HG03520 (cell line): Measurements from ENCODE around the gene CLDND2.

ENCODE experiments used
- ATAC-seq: cut with Tn5 transposase; IDR thresholded peaks from one replicate; pipeline ENCODE4 v1.9.1; 2021; ENCODE audit warnings: mild to moderate bottlenecking, moderate library complexity; ENCODE audit not compliant: unreplicated experiment

Gene CLDND2

DNA sequence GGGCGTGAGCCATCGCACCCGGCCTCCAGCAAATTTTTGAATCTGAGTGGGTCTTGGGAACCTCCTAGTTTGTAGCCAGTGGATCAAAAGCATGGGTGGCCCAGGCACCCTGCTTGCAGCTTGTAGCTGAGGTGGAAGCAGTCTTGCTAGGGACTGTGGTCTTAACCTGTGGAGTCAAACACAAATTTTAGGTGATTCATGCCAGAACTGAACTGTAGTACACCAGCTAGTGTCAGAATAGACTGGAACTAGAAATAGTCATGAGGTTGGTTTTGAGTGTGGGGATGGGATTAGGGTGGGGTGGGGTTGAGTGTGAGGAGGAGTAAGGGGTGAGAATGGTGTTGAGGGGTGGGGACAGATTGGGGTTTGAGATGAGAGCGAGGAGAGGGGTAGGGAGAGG is 13.2 kb upstream of the CLDND2 start:
- no peak for ATAC-seq

DNA sequence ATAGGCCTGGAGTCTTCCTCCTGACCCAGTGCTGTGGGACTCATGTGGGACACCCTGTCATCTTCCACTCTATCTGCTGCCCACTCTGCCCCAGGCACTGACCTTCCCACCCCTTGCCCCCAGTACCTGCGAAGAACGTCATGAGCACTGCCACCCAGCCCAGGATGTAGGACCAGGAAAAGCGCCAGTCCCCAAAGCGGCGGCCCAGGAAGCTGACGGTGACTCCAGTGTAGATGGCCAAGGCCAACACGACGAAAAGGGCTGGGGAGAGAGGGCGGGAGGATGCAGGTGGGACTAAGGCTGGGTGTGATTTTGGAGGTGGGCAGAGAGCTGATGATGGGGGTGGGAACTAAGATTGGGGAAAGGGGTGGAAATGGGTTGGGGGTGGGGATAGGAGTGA is 11.6 kb upstream of the CLDND2 start:
- ATAC-seq = no peak

DNA sequence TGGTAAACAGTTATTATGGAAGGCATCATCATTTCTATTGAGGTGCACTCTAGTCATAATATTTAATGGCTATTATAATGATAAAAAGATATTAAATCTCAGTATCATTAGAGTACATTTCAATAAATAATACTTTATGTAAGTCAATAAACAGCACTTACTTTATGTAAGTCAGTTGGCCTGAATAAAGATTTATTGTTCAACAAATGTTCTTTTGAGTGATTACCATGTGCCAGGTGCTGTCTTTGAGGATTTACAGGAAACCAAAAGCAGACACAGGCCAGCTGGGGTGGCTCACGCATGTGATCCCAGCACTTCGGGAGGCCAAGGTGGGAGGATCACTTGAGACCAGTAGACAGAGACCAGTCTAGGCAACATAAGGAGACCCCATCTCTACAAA is 8.6 kb upstream of the CLDND2 start:
- no peak for ATAC-seq

DNA sequence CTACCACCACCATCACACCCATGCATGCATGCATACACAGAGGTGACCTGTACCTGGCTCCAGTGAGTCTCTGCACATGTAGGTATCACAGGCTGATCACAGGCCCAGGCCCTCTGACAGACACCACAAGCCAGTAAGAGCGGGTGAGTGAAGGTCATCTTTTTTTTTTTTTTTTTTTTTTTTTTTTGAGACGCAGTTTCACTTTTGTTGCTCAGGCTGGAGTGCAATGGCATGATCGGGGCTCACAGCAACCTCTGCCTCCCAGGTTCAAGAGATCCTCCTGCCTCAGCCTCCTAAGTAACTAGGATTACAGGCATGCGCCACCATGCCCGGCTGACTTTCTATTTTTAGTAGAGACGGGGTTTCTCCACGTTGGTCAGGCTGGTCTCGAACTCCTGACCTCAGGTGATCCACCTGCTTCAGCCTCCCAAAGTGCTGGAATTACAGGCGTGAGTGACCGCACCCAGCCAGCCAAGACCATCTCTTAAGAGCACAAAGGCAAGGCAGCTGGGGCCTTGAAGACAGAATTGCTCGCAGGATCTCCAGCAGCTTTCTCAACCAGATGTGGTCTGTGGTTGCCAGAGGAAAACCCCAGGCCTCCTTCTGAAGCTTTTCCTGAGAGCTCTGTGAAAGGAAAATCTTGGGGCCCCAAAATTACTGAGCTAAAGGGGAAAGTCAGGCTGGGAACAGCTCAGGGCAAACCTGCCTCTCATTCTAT is 6.9 kb upstream of the CLDND2 start:
- ATAC-seq = no peak

DNA sequence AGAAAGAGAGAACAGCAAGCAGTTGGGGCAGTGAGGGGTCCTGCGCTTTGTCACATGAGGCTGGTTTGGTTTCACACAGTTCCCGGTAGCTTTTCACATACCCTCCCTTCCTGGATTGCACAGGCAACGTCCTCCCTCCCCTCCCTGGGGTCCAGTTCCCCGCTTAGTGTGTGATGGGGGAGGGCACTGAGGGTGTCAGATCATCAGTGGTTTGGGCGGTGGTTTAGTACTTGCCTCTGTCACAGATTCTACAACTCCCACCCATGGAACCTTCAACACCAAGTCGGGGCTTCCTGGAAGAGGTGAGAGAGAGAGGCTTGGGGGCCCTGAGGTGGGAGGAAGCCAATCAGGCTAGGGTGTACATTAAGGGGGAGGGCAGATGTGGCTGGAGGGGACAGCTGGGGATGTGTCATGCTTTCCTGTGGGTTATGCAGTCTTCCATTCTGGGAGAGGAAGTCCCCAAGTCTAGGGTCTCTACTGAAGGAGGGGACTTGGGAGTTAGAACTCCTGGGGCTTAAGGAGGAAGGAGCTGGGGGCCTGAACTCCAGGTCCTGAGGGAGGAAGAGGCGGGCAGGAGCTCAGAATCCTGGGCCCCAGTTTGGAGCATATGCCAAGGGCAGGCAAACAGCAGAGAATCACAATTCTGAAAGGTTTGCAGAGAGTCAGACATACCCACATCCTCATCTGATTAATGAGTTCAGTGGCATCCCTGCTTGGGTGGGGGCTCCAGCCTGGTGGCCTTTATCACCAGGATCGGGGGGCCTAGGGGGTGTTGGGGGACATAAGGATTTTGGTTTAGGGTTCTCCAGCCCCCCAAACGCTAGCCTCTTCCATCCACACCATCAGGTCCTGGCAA is 4.1 kb upstream of the CLDND2 start, which contains the start of gene NKG7:
NKG7 (minus strand) TSS at position 6 of the 856 bp plus-strand sequence. CDS start 119 bp downstream, outside the sequence.
- no peak for ATAC-seq

DNA sequence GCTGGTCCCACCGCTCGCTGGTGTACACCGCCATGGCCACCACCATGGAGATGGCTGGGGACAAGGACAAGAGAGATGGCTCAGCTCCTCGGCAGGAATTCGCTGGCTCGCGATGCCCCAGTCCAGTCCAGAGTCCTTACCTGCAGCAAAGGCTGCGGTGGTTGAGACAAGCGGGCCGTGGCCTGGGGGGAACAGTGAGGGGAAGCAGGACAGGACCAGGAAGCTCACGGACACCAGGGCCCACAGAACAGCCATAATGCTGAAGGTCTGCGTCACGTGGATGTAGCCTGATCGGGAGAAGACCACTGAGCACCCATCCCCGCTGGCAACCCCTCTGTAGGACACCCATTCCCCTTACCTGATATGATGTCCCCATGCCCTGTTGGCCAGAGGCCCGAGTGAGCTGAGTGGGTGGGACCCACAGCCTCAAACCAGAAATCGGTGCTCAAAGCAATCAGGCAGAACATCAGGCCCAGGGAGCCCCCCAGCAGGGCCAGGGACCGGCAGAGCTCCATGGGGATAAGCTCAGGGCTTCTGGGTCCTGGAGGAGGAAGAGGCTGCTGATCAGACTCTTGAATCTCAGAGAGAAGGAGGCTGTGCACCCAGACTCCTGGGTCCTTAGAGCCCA is 3.3 kb upstream of the CLDND2 start:
- no peak for ATAC-seq

DNA sequence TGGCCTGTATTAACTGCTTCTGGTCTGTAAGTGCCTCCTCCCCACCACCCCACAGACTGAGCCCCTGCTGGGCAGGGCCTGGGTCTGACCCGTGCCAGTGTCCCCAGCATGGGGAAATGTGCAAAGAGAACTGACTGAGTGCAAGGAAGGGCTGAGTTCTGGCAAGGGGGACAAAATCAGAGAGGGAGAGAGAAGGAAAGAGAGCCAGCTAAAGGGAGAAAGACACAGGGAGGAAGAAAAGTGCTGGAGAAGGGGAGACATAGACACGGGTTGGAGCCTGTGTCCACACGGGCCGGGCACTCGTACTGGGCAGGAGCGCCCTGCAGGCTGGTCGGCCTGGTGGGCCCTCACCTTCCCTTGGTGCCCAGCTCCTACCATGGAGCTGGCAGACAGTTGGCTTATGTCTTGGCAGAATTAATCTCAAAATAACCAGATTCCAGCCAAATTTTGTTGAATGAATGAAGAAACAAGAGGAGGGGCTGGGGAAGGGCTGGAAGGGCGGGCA is 2.4 kb upstream of the CLDND2 start:
- no peak for ATAC-seq

DNA sequence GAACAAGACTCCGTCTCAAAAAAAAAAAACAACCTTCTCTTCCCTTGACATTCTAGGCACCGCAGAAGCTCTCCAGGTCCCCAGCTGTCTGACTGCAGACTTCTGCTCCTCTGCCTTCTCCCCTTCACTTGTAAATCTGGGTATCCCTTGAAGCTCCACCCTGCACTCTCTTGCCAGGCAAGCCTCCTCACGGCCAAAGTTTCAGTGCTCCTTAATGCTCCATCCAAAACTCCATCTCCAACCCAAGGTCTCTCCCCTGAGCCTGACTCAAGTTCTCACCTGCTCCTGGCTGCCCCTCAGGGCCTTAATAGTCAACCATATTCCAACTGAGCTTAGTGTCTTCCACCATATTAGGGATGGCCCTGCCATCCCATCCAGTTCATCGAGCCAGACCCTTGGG is 1.4 kb upstream of the CLDND2 start:
- ATAC-seq = no peak

DNA sequence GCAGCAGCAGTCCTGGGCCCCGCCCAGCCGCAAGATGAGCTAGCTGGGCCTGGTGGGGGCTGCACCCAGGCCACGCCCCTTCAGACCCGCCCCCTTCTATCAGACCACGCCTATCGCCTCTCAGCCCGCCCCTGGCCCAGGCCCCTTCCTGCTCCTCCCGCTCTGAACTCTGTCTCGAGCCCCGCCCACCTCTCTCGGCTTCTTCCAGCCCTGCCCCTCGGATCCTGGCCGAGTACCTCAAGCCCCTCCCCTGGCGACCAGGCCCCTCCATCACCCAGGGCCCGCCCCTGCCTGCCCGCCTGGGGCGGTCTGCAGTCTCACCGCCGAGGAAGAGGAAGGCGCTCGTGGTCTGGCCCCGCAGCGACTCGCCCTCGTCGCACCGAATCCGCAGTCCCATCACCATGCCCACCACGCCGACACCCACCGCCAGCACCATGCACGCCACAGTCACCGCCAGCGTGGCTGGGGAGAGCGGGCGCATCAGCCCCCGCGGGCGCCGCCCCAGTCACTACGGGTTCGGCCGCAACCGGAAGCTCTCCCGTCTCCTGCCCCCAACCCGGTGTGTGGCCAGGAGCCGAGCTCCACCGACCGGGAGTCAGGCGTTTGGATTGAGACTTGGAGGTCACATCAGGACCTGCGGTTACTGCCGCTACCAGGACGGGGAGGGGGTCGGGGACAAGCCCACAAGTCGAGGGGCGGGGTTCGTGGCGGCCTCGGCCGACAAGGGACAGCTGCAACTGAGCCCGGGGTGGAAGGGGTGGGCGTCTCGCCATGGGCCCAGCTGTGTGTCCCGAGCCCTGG is 1.0 kb downstream of the CLDND2 start:
- peak; percentile 67 for ATAC-seq

DNA sequence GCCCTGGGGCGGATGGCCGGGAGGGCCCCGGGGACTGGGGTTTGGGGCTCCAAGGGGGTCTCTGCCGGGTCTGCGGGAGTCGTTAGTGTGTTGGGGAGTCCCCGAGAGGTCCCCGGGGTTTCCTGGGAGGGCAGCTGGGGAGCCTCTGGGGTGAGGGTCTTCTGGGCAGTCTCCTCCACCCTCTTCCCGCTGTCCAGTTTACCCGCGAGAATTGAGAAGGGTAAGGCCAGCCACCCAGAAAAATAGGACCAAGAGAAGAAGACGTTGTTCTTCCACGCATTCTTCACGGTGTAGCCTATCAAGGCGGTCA is 1.6 kb downstream of the CLDND2 start:
- ATAC-seq = no peak

DNA sequence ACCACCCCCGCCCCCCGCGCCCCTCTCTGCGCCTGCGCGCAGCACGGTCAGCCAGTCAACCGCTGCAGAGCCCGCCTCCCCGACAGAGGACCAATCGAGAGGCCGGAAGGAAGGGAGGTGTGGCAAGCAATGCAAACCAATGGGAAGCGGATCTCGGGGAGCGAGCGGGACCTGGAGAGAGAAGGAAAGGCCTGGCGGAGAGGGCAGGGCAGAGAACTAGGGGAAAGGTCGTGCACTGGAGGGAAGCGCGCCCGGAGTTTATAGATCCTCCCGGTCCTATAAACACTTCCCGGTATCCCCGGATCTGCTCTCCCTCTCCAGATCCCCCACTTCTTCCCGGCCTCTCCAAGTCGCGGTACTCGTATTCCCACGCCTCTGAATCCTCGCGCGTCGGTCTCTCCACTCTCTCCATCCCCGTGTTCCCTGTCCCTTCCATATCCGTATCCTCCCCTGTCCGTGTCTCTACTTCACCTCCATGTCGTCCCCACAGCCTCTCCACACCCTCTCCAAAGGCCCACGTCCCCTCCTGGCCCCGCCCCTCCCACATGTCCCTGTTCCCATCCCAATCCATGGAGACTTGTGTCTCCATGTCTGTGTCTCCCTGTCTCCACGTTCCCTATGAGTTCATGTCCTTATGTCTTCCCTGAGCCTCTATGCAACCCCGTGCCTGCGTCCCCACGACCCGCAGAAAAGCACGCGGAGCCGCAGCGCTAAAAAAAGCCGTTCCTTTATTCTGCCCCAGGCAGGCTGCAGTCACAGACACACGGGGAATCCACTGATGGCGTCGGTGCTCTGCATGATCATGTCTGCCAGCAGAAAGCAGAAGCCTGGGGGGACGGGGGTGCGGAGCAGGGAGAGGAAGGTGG is 2.2 kb downstream of the CLDND2 start:
- ATAC-seq = peak; percentile 43

DNA sequence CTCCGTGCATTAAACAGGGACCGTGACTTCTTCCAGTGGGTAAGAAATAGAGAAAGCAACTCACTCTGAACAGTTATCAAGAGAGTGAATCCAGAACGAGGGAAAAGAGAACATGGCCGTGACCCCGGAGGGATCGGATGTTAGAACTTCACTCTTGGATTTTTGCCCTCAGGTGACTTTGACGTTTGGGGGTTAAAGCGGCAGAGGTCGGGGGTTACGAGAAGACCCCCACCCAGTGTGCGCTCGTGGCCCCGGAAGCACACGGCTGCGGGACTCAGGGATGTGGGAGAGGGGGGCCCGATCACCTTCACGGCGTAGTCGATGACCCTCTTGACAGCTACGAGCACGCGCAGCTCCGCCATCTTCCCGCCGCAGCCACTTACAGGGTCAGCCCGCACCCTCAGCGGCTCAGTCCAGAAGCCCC is 2.8 kb downstream of the CLDND2 start, which contains the start of gene ETFB:
ETFB (minus strand) TSS at position 424 of the 424 bp plus-strand sequence; CDS start at position 362, 62 bp downstream.
- ATAC-seq = no peak

DNA sequence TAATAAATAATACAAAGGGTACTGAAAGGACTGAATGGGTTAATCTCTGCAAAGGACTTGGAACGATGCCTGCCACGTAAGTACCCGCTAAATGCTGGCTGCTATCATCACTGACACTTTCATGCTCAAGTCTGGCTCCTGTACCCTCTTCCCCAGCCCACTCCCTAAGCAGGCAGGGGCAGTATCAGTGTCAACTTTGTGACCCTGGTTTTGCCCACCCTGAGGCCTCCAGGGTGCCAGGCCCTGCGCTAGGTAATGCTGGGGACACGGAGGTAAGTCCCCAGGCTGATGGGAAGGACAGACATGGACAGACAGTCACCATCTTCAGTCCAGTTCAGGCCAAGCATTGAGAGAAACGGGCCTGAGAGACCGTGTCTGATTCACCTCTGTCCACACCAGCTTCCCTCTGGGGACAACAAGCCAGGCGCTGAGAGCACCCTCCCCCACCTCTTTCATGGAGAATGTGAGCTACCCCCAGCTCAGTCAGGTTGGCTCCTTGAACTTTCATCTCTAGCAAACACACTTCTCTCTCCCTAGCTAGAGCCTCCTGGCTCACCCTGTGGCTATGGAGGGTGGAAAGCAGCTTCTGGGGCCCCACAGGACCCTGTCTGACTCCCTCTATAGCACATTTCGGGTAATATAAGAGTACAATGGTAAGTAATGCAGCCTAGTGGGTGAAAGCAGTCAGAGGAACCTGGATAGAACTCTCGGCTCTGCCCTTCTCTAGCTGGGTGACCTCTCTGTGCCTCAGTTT is 3.4 kb downstream of the CLDND2 start:
- ATAC-seq = no peak

DNA sequence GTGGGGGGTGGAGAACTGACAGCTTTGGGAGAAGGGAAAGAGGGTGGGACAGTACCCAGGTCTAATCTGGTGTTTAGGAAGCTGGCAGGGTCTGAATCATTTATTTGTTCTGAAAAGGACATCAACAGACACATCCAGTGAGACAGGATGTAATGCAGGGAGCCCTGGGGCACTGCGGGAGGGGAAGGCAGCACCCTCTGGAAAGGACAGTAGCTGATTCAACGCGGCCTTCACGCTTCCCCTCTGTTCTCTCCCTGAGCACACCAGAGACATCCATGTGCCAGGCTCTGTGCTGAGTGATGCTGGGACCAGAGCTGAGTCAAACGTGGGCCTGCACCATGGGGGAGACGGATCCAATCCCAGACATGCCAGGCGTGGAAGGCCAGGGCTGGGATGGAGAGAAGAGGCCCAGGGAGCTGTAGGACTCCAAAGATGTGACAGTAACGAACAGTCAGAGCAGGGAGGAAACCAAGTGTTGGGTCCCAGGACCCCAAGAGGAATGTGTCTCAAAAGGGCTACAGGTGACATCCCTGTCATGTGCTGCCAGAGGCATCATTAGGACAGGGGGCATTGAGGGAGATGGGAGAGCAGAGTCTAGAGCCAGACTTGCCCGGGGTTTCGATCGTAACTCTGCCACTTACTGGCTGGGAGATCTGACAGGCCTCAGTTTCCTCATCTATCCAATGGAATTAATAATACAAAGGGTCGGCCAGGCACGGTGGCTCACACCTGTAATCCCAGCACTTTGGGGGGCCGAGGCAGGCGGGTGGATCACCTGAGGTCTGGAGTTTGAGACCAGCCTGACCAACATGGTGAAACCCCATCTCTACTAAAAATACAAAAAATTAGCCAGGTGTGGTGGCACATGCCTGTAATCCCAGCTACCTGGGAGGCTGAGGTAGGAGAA is 4.3 kb downstream of the CLDND2 start:
- no peak for ATAC-seq

DNA sequence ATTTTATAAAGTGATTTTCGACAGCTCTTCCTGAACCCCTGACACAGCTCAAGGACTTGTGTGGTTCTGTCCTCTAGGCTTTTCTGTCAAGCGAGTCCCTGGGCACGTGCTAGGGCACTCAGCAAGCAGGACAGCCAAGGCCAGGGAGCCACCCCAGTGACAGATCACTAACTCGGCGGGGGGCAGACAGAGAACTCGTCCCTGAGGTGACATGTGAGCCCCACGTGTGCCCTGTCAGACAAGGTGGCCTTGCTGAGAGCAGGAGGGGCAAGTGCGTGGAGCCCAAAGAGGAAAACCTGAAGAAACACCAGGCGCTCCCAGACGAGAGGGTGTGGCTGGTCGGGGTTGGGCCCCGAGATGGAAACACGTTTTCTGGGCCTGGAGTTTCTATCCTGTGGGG is 7.6 kb downstream of the CLDND2 start:
- ATAC-seq = no peak

DNA sequence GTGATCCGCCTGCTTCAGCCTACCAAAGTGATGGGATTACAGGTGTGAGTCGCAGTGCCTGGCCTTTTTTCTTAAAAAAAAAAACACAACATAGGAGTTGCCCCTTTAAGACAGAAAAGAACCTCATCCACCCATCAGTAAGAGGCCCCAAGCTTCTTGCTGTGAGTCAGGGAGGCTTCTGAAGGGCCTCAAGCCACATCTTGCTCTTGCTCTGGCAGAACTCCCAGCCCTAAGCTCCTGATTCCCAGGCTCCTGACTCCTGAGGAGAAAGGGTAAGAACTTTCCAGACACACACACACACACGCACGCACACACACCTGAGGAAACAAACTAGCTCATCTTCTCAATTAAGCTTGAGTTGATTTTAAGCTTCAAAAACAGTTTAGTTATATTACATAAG is 9.5 kb downstream of the CLDND2 start:
- no peak for ATAC-seq

DNA sequence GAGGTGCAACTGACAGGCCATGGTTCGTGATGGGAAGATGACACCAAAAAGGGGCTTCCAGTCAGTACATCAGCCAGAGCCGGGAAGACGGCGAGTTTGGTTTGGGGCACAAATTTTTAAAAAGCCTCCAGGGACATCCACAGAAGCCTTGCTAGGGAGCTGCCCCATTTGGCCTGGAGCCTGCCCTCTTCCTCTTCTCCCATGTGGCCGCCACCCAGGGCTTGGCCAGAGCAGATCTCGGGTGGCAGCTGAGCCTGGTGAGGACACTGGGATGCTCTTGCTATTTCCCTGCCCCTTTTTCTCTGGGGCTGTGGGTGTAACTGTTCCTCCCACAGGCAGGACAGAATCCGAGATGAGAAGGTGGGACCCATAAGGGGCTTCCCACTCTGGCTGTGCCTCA is 10.9 kb downstream of the CLDND2 start:
- ATAC-seq = no peak

DNA sequence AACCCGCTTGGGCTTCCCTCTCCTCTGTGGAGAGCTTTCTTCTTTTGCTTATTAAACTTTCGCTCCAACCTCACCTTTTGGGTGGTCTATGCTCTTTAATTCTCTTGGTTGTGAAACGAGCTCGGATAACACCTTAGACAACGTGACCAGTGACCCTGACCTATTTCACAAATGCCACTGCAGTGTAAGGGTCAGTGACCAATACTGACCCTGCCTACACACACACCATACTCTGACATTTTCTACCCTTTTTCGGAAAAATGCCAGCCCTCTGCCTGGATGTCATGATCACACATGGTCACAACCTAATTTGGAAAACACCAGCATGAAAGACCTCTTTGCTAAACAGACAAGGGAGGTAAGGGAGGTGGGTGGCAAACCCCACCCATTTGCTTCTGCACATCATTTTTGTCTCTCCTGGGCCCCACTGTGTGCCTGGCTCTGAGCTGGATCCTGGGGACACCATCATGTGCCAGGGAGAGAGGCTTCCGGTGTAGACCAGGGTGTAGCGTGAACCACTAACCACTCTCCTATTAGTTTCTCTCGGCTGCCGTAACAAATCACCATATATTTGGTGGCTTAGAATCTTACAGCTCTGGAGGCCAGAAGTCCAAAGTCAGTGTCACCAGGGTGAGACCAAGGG is 12.5 kb downstream of the CLDND2 start:
- no peak for ATAC-seq
